HCT116 (cell line): Measurements from ENCODE around the gene FMN2. TPM values are rescaled to one million over a fixed set of nuclear protein-coding genes. Genes with fewer than 3 reads are reported as not detected.

Source experiments
- ATAC-seq: fragments of 200-7000 bp; cut with Tn5 transposase; 2 replicates; pipeline ENCODE4 v1.9.1; 2020; ENCODE audit warnings: mild to moderate bottlenecking, moderate library complexity
- BruUV-seq: library from RNA; stranded (reverse); fragments of 400-500 nt; replicated peaks from 2 replicates; lab custom pipeline; 2021; lab: Mats Ljungman, UMichigan
- CTCF ChIA-PET: fragments of 300-600 bp; sonication (Branson Sonifier 250); formaldehyde crosslinking; loops from one replicate; lab custom pipeline; 2021; ENCODE audit warnings: antibody characterized with exemption; lab: Charles Lee
- POLR2A ChIA-PET: fragments of 300-600, 350-600 bp; sonication (Branson Sonifier 250); formaldehyde crosslinking; loops from one replicate; lab custom pipeline; 2021; ENCODE audit warnings: antibody characterized with exemption; lab: Charles Lee
- RAD21 ChIA-PET, 2 experiments: fragments of 300-600 bp; sonication (Branson Sonifier 250); formaldehyde crosslinking; loops; one replicate each; lab custom pipeline; 2023; ENCODE audit warnings: low total read pairs in 2 of 2; ENCODE audit not compliant: uncharacterized antibody in 2 of 2, unreplicated experiment in 2 of 2, low non-redundant PET in 1 of 2; lab: Charles Lee
- DNase-seq: peaks from one replicate; pipeline ENCODE4 v3.0.0-alpha.2; 2010; ENCODE audit warnings: low read depth, low spot score
- H2AFZ ChIP-seq: fragments of 200-600 bp; shearing (Covaris generic), sonication (generic); 2 replicates; pipeline ENCODE4 v1.6.1; 2017; ENCODE audit warnings: low read depth, mixed run types, mixed read lengths, antibody characterized with exemption, low read length; ENCODE audit not compliant: poor library complexity, severe bottlenecking
- H3K27ac ChIP-seq: 2 replicates; pipeline ENCODE4 v1.5.1; 2012; ENCODE audit warnings: low read depth, low read length
- H3K27me3 ChIP-seq: fragments of 200-600 bp; sonication (generic); 2 replicates; pipeline ENCODE4 v1.6.1; 2016; ENCODE audit warnings: mixed run types, low read length, mixed read lengths; ENCODE audit not compliant: insufficient read depth
- H3K36me3 ChIP-seq, 2 experiments: fragments of 200-500 bp in 1 of 2; fragments of 200-600 bp in 1 of 2; sonication (Bioruptor generic) in 1 of 2; sonication (generic) in 1 of 2; 2 replicates each; pipeline versions ENCODE4 v1.5.1 to v1.6.1; 2014 to 2016; ENCODE audit warnings: low read length in 2 of 2, inconsistent platforms in 1 of 2, mixed read lengths in 1 of 2, mixed run types in 1 of 2; ENCODE audit not compliant: insufficient read depth in 2 of 2, control insufficient read depth in 1 of 2
- H3K4me1 ChIP-seq, 2 experiments: fragments of 200-600 bp in 1 of 2; sonication (generic) in 1 of 2; 2 replicates each; pipeline versions ENCODE4 v1.5.1 to v1.6.1; 2012 to 2017; ENCODE audit warnings: low read length in 2 of 2, inconsistent platforms in 1 of 2, mild to moderate bottlenecking in 1 of 2, mixed read lengths in 1 of 2, mixed run types in 1 of 2, moderate library complexity in 1 of 2; ENCODE audit not compliant: insufficient read depth in 2 of 2, control insufficient read depth in 1 of 2
- H3K4me2 ChIP-seq: fragments of 200-600 bp; sonication (generic); 2 replicates; pipeline ENCODE4 v1.6.1; 2017; ENCODE audit warnings: mixed run types, low read length, mixed read lengths
- H3K4me3 ChIP-seq, 2 experiments: fragments of 200-600 bp in 1 of 2; sonication (generic) in 1 of 2; replicated peaks in 1 of 2; 2 replicates each; pipeline ENCODE4 v1.5.1; 2011 to 2016; ENCODE audit warnings: low read length in 2 of 2, control low read depth in 1 of 2, low read depth in 1 of 2, mild to moderate bottlenecking in 1 of 2, mixed read lengths in 1 of 2, mixed run types in 1 of 2
- H3K79me2 ChIP-seq: fragments of 200-600 bp; sonication (generic); 2 replicates; pipeline ENCODE4 v1.6.1; 2017; ENCODE audit warnings: mild to moderate bottlenecking, mixed run types, low read length, moderate library complexity, mixed read lengths; ENCODE audit not compliant: insufficient read depth
- H3K9ac ChIP-seq: fragments of 200-600 bp; sonication (generic); 2 replicates; pipeline ENCODE4 v1.6.1; 2016; ENCODE audit warnings: low read length, mixed read lengths
- H3K9me2 ChIP-seq: fragments of 200-600 bp; sonication (generic), shearing (Covaris generic); 2 replicates; pipeline ENCODE4 v1.6.1; 2017; ENCODE audit warnings: mixed run types, mild to moderate bottlenecking, moderate library complexity; ENCODE audit not compliant: insufficient read depth
- H3K9me3 ChIP-seq, 2 experiments: fragments of 200-500 bp in 1 of 2; fragments of 200-600 bp in 1 of 2; sonication (Bioruptor generic) in 1 of 2; sonication (generic) in 1 of 2; 2 replicates each; pipeline ENCODE4 v1.6.1; 2014 to 2017; ENCODE audit warnings: low read length in 2 of 2, mixed read lengths in 2 of 2, inconsistent platforms in 1 of 2, low read depth in 1 of 2, mild to moderate bottlenecking in 1 of 2, mixed run types in 1 of 2, moderate library complexity in 1 of 2; ENCODE audit not compliant: control insufficient read depth in 1 of 2, insufficient read depth in 1 of 2
- H4K20me1 ChIP-seq: fragments of 200-600 bp; sonication (generic), shearing (Covaris generic); 2 replicates; pipeline ENCODE4 v1.6.1; 2017; ENCODE audit warnings: mixed run types, mild to moderate bottlenecking, moderate library complexity; ENCODE audit not compliant: insufficient read depth
- ATF3 ChIP-seq: IDR thresholded peaks from 2 replicates; pipeline ENCODE4 v1.6.1; 2012
- CTCF ChIP-seq, 3 experiments: fragments of 200-600 bp in 1 of 3; sonication (generic) in 1 of 3; IDR thresholded peaks in 2 of 3; conservative IDR thresholded peaks in 1 of 3; 2 replicates each; pipeline ENCODE4 v1.5.1; 2012 to 2017; ENCODE audit warnings: low read depth in 2 of 3, low read length in 2 of 3, antibody characterized with exemption in 1 of 3, borderline replicate concordance in 1 of 3, control low read depth in 1 of 3, mild to moderate bottlenecking in 1 of 3, mixed read lengths in 1 of 3, mixed run types in 1 of 3, moderate library complexity in 1 of 3; ENCODE audit not compliant: insufficient read depth in 1 of 3
- ELF1 ChIP-seq: IDR thresholded peaks from 2 replicates; pipeline ENCODE4 v1.6.1; 2012; ENCODE audit warnings: low read depth, borderline replicate concordance
- EZH2 ChIP-seq: fragments of 200-600 bp; sonication (generic); IDR thresholded peaks from 2 replicates; pipeline ENCODE4 v1.6.1; 2017; ENCODE audit warnings: antibody characterized with exemption, mixed run types
- FOSL1 ChIP-seq: IDR thresholded peaks from 2 replicates; pipeline ENCODE4 v1.6.1; 2012; ENCODE audit warnings: low read depth
- JUND ChIP-seq: IDR thresholded peaks from 2 replicates; pipeline ENCODE4 v1.6.1; 2012
- POLR2A ChIP-seq: IDR thresholded peaks from 2 replicates; pipeline ENCODE4 v1.7.0; 2011; ENCODE audit warnings: borderline replicate concordance; ENCODE audit not compliant: insufficient read depth, insufficient read length; ENCODE audit errors: extremely low read depth
- POLR2AphosphoS5 ChIP-seq: IDR thresholded peaks from 2 replicates; pipeline ENCODE4 v1.6.1; 2011; ENCODE audit warnings: mild to moderate bottlenecking, low read depth, low read length, moderate library complexity
- RAD21 ChIP-seq: IDR thresholded peaks from 2 replicates; pipeline ENCODE4 v1.6.1; 2012; ENCODE audit warnings: low read depth, mild to moderate bottlenecking
- REST ChIP-seq: IDR thresholded peaks from 2 replicates; pipeline ENCODE4 v1.6.1; 2012; ENCODE audit warnings: low read depth
- SIN3A ChIP-seq: IDR thresholded peaks from 2 replicates; pipeline ENCODE4 v1.6.1; 2012; ENCODE audit warnings: low read depth
- SP1 ChIP-seq: IDR thresholded peaks from 2 replicates; pipeline ENCODE4 v1.6.1; 2012; ENCODE audit warnings: low read depth
- SRF ChIP-seq: IDR thresholded peaks from 2 replicates; pipeline ENCODE4 v1.6.1; 2012; ENCODE audit warnings: low read depth
- YY1 ChIP-seq: IDR thresholded peaks from 2 replicates; pipeline ENCODE4 v1.6.1; 2011; ENCODE audit warnings: low read length, low read depth, moderate library complexity, mild to moderate bottlenecking; ENCODE audit not compliant: insufficient replicate concordance; ENCODE audit errors: extremely low read depth
- ZBTB33 ChIP-seq: IDR thresholded peaks from 2 replicates; pipeline ENCODE4 v1.6.1; 2011; ENCODE audit warnings: mild to moderate bottlenecking, low read length, moderate library complexity; ENCODE audit not compliant: insufficient replicate concordance; ENCODE audit errors: extremely low read depth
- intact Hi-C: fragments of 100-400 bp; cut with micrococcal nuclease; formaldehyde crosslinking; loops from 2 replicates; pipeline ENCODE4 v1.10.0; 2022
- total RNA-seq: library from RNA; stranded (reverse); gene quantifications from one replicate; pipeline ENCODE4 v1.2.1, GENCODE V29; 2021; ENCODE audit not compliant: unreplicated experiment

Gene FMN2
- total RNA-seq, 1 experiment from 2014 or later = not detected

GRCh38 chr1:240310226-240310925 lies 218.7 kb downstream of the FMN2 start (continued):
- TF ChIP-seq REST (no peak), ELF1 (no peak)

GRCh38 chr1:240312872-240313271 lies 221.2 kb downstream of the FMN2 start:
- ChIA-PET RAD21 (no interaction called here), POLR2A (no interaction called here), CTCF (no interaction called here)
- no peak for ATAC-seq
- no peaks in the 10 kb centered on the region for H3K4me1 ChIP-seq
- no peak overlapping the region for H3K9ac ChIP-seq
- no peaks in the 10 kb centered on the region for H4K20me1 ChIP-seq
- no peak overlapping the region for H3K27ac ChIP-seq
- DNase-seq = no peak
- BruUV-seq = no TSS peak
- intact Hi-C loops = no loop called here
- no peaks in the 10 kb centered on the region for H3K27me3 ChIP-seq
- peaks cover 5 to 16% of the 10 kb centered on the region in 2 experiments; a peak in 2 of 4 replicates for H3K9me3 ChIP-seq
- no peaks in the 10 kb centered on the region for H3K79me2 ChIP-seq
- no peak overlapping the region for H3K4me3 ChIP-seq
- H3K9me2 ChIP-seq = no peaks in the 10 kb centered on the region
- H3K36me3 ChIP-seq = no peaks in the 10 kb centered on the region
- H2AFZ ChIP-seq = no peak overlapping the region
- no peak overlapping the region for H3K4me2 ChIP-seq
- TF ChIP-seq ELF1 = no peak
- TF ChIP-seq ZBTB33 = no peak
- TF ChIP-seq POLR2A = no peak
- TF ChIP-seq CTCF (IDR thresholded peaks at IDR 0.05 in 2 of 3, conservative IDR thresholded peaks at IDR 0.05 in 1 of 3; ENCODE audit: borderline replicate concordance in 1 of 3, insufficient read depth in 1 of 3, low read depth in 2 of 3, low read length in 2 of 3) = no peak
- no peak for TF ChIP-seq SIN3A
- TF ChIP-seq FOSL1 = no peak
- TF ChIP-seq JUND = no peak
- TF ChIP-seq POLR2AphosphoS5 = no peak
- no peak for TF ChIP-seq SRF
- no peak for TF ChIP-seq YY1
- TF ChIP-seq ATF3 = no peak
- no peak for TF ChIP-seq EZH2
- TF ChIP-seq SP1 = no peak
- TF ChIP-seq RAD21 = no peak
